AG09309 (cell line): ENCODE measurements around the gene CGB3.
A peak's percentile ranks its signal among the peaks of the same experiment; 100 is the strongest.
"Not testable (repeated sequence)": the region's sequence is repeated elsewhere in the genome, so short reads cannot be mapped to it uniquely, and the experiment has no call there.

Experiments used
- DNase-seq: peaks from one replicate; pipeline ENCODE4 v3.0.0-alpha.2; 2010; ENCODE audit warnings: low read depth
- H3K4me3 ChIP-seq: 2 replicates; pipeline ENCODE4 v1.5.1; 2011; ENCODE audit warnings: mild to moderate bottlenecking, low read depth, low read length, moderate library complexity; ENCODE audit not compliant: control insufficient read depth
- CTCF ChIP-seq: IDR thresholded peaks from 2 replicates; pipeline ENCODE4 v1.5.1; 2011; ENCODE audit warnings: mild to moderate bottlenecking, low read depth, low read length, inconsistent platforms; ENCODE audit not compliant: insufficient read depth, control insufficient read depth; ENCODE audit errors: missing control alignments

Gene CGB3

GRCh38 chr19:49031642-49032301 is 7.6 kb upstream of the CGB3 start, which contains the start of gene CGB2:
Gene CGB2, plus strand, starts transcription at chr19:49031890. Its CDS starts 206 bp downstream, at chr19:49032096.
- H3K4me3 ChIP-seq, DNase-seq: not testable (repeated sequence)
- TF ChIP-seq CTCF: peak; percentile 21

- not testable (repeated sequence) for DNase-seq, H3K4me3 ChIP-seq
Measured at GRCh38 chr19:49030323-49030722, 6.2 kb upstream of the CGB3 start.

- H3K4me3 ChIP-seq, DNase-seq: not testable (repeated sequence)
Measured at GRCh38 chr19:49029749-49030148, 5.6 kb upstream of the CGB3 start.

- H3K4me3 ChIP-seq, DNase-seq: not testable (repeated sequence)
Measured at GRCh38 chr19:49028686-49029085, 4.6 kb upstream of the CGB3 start.

GRCh38 chr19:49025599-49025998 is 1.5 kb upstream of the CGB3 start:
- H3K4me3 ChIP-seq, DNase-seq: not testable (repeated sequence)

GRCh38 chr19:49025088-49025487 is 955 bp upstream of the CGB3 start:
- not testable (repeated sequence) for H3K4me3 ChIP-seq, DNase-seq

- no peak for DNase-seq
- no peak overlapping the region for H3K4me3 ChIP-seq
- no peak for TF ChIP-seq CTCF
Measured at GRCh38 chr19:49022116-49022515, 2.0 kb downstream of the CGB3 start.

GRCh38 chr19:49020931-49021895 is 2.9 kb downstream of the CGB3 start:
- H3K4me3 ChIP-seq: no peak overlapping the region
- DNase-seq: no peak
- TF ChIP-seq CTCF: no peak

GRCh38 chr19:49020342-49020741 is 3.8 kb downstream of the CGB3 start:
- DNase-seq: no peak
- no peak for TF ChIP-seq CTCF
- no peak overlapping the region for H3K4me3 ChIP-seq
